H9 (cell line): Measurements from ENCODE around the gene TMEM79. TPM values are rescaled to one million over a fixed set of nuclear protein-coding genes. Genes with fewer than 3 reads are reported as not detected.

ENCODE experiments used
- DNase-seq: peaks from one replicate; pipeline ENCODE4 v3.0.0-alpha.2; 2017
- H2AFZ ChIP-seq: one replicate; pipeline ENCODE4 v1.6.1; 2013; ENCODE audit warnings: mild to moderate bottlenecking, low read length, control low read depth, moderate library complexity
- H2AK5ac ChIP-seq: 2 replicates; pipeline ENCODE4 v1.6.1; 2013; ENCODE audit warnings: low read length, control low read depth, mixed read lengths; ENCODE audit not compliant: insufficient read length
- H2BK120ac ChIP-seq: one replicate; pipeline ENCODE4 v1.6.1; 2013; ENCODE audit warnings: low read depth, mild to moderate bottlenecking, low read length, control low read depth, inconsistent platforms; ENCODE audit not compliant: poor library complexity, severe bottlenecking
- H2BK12ac ChIP-seq: 2 replicates; pipeline ENCODE4 v1.6.1; 2013; ENCODE audit warnings: low read length, control low read depth, mixed read lengths, low read depth; ENCODE audit not compliant: insufficient read length
- H2BK15ac ChIP-seq: 2 replicates; pipeline ENCODE4 v1.6.1; 2013; ENCODE audit warnings: low read depth, low read length, control low read depth
- H2BK20ac ChIP-seq: one replicate; pipeline ENCODE4 v1.6.1; 2013; ENCODE audit warnings: low read depth, mild to moderate bottlenecking, low read length, control low read depth, inconsistent platforms; ENCODE audit not compliant: poor library complexity, severe bottlenecking
- H2BK5ac ChIP-seq: 2 replicates; pipeline ENCODE4 v1.6.1; 2013; ENCODE audit warnings: low read length, control low read depth, mixed read lengths; ENCODE audit not compliant: insufficient read length
- H3K14ac ChIP-seq: 2 replicates; pipeline ENCODE4 v1.6.1; 2013; ENCODE audit warnings: low read length, control low read depth; ENCODE audit not compliant: insufficient read depth
- H3K18ac ChIP-seq: 2 replicates; pipeline ENCODE4 v1.6.1; 2013; ENCODE audit warnings: low read depth, mild to moderate bottlenecking, mixed read lengths, low read length, control low read depth; ENCODE audit not compliant: insufficient read length
- H3K23ac ChIP-seq: 2 replicates; pipeline ENCODE4 v1.6.1; 2013; ENCODE audit warnings: low read length, control low read depth, mixed read lengths, low read depth; ENCODE audit not compliant: insufficient read length
- H3K23me2 ChIP-seq: 2 replicates; pipeline ENCODE4 v1.6.1; 2013; ENCODE audit warnings: low read depth, mild to moderate bottlenecking, mixed read lengths, low read length, control low read depth; ENCODE audit not compliant: insufficient read length, poor library complexity, severe bottlenecking
- H3K27ac ChIP-seq: 2 replicates; pipeline ENCODE4 v1.5.1; 2013; ENCODE audit warnings: low read length, control low read depth, mixed read lengths, low read depth; ENCODE audit not compliant: insufficient read length
- H3K27me3 ChIP-seq: 2 replicates; pipeline ENCODE4 v1.6.1; 2013; ENCODE audit warnings: low read length, control low read depth, inconsistent platforms; ENCODE audit not compliant: insufficient read depth
- H3K4ac ChIP-seq: 2 replicates; pipeline ENCODE4 v1.6.1; 2013; ENCODE audit warnings: low read depth, mild to moderate bottlenecking, control low read depth, inconsistent platforms, low read length, moderate library complexity
- H3K4me1 ChIP-seq: 2 replicates; pipeline ENCODE4 v1.6.1; 2013; ENCODE audit warnings: low read length, control low read depth, inconsistent platforms; ENCODE audit not compliant: insufficient read depth
- H3K4me2 ChIP-seq: 2 replicates; pipeline ENCODE4 v1.6.1; 2013; ENCODE audit warnings: low read length, control low read depth, mixed read lengths; ENCODE audit not compliant: insufficient read length, insufficient read depth
- H3K56ac ChIP-seq: 2 replicates; pipeline ENCODE4 v1.6.1; 2013; ENCODE audit warnings: low read depth, mild to moderate bottlenecking, mixed read lengths, low read length, control low read depth; ENCODE audit not compliant: insufficient read length
- H3K79me1 ChIP-seq: 2 replicates; pipeline ENCODE4 v1.6.1; 2013; ENCODE audit warnings: low read depth, mild to moderate bottlenecking, moderate library complexity, low read length, control low read depth, inconsistent platforms; ENCODE audit not compliant: insufficient read depth, poor library complexity, severe bottlenecking
- H3K79me2 ChIP-seq: 2 replicates; pipeline ENCODE4 v1.6.1; 2013; ENCODE audit warnings: low read length, control low read depth, inconsistent platforms; ENCODE audit not compliant: insufficient read depth
- H3K9ac ChIP-seq: 2 replicates; pipeline ENCODE4 v1.6.1; 2013; ENCODE audit warnings: low read length, control low read depth, mixed read lengths; ENCODE audit not compliant: insufficient read length; ENCODE audit errors: extremely low read depth
- H3K9me3 ChIP-seq: one replicate; pipeline ENCODE4 v1.6.1; 2013; ENCODE audit warnings: low read depth, low read length, inconsistent platforms; ENCODE audit not compliant: control insufficient read depth
- H3T11ph ChIP-seq: one replicate; pipeline ENCODE4 v1.6.1; 2013; ENCODE audit warnings: mild to moderate bottlenecking, low read length, control low read depth, inconsistent platforms
- H4K20me1 ChIP-seq: one replicate; pipeline ENCODE4 v1.6.1; 2013; ENCODE audit not compliant: control insufficient read depth, insufficient read length, insufficient read depth
- H4K5ac ChIP-seq: 2 replicates; pipeline ENCODE4 v1.6.1; 2013; ENCODE audit warnings: low read depth, mild to moderate bottlenecking, mixed read lengths, low read length, control low read depth; ENCODE audit not compliant: insufficient read length
- H4K8ac ChIP-seq: replicated peaks from 2 replicates; pipeline ENCODE4 v1.6.1; 2013; ENCODE audit warnings: low read length, control low read depth, mixed read lengths, low read depth; ENCODE audit not compliant: insufficient read length
- H4K91ac ChIP-seq: 2 replicates; pipeline ENCODE4 v1.6.1; 2013; ENCODE audit warnings: low read depth, mild to moderate bottlenecking, moderate library complexity, mixed read lengths, low read length, control low read depth; ENCODE audit not compliant: insufficient read length
- H3K27ac Mint-ChIP-seq, 3 experiments: 2 replicates in 2 of 3; 3 replicates in 1 of 3; pipeline ENCODE4 v1.8.0; 2020 to 2021; ENCODE audit warnings: mixed read lengths in 3 of 3, mild to moderate bottlenecking in 1 of 3, moderate library complexity in 1 of 3
- H3K27me3 Mint-ChIP-seq: 2 replicates; pipeline ENCODE4 v1.8.0; 2021; ENCODE audit warnings: low read depth, mild to moderate bottlenecking, moderate library complexity, mixed read lengths
- H3K36me3 Mint-ChIP-seq, 3 experiments: 2 replicates in 2 of 3; 3 replicates in 1 of 3; pipeline ENCODE4 v1.8.0; 2020 to 2021; ENCODE audit warnings: low read depth in 3 of 3, mixed read lengths in 3 of 3; ENCODE audit not compliant: insufficient read depth in 1 of 3
- H3K4me1 Mint-ChIP-seq, 2 experiments: 2 replicates each; pipeline ENCODE4 v1.8.0; 2020; ENCODE audit warnings: mixed read lengths in 2 of 2
- H3K4me3 Mint-ChIP-seq, 2 experiments: 2 replicates in 1 of 2; 3 replicates in 1 of 2; pipeline ENCODE4 v1.8.0; 2020 to 2021; ENCODE audit warnings: mild to moderate bottlenecking in 2 of 2, mixed read lengths in 2 of 2, moderate library complexity in 1 of 2
- H3K9me3 Mint-ChIP-seq, 2 experiments: 2 replicates in 1 of 2; 3 replicates in 1 of 2; pipeline ENCODE4 v1.8.0; 2020; ENCODE audit warnings: mild to moderate bottlenecking in 2 of 2, mixed read lengths in 2 of 2, moderate library complexity in 1 of 2
- CTCF ChIP-seq: fragments of 200-600 bp; sonication (generic); conservative IDR thresholded peaks from 3 replicates; pipeline ENCODE4 v1.8.0; 2021; ENCODE audit warnings: antibody characterized with exemption, mild to moderate bottlenecking
- WGBS: extraction: QIAGEN DNeasy Blood & Tissue Kit; methylation state at CpG from one replicate; pipeline ENCODE4 v1.1.7; 2013; ENCODE audit warnings: missing lambda C conversion rate, low lambda C conversion rate, mixed read lengths; ENCODE audit not compliant: insufficient read length; ENCODE audit errors: extremely low coverage; 5-methylcytosine and 5-hydroxymethylcytosine counted together
- total RNA-seq: library from RNA; stranded (reverse); gene quantifications from 2 replicates; pipeline ENCODE4 v1.2.1, GENCODE V29; 2021

The TMEM79 gene
- total RNA-seq, 1 experiment from 2014 or later: 2.6 TPM

GRCh38 chr1:156248323-156248683 lies 35.8 kb upstream of the TMEM79 start:
- H3K27ac Mint-ChIP-seq: peak overlapping the region in 2 of 3 experiments; percentile 61 to 89; a peak in 2 of 7 replicates
- WGBS: no CpG with 5 or more reads among the region's 4 CpGs
- H3K27ac ChIP-seq: no peak overlapping the region

More at GRCh38 chr1:156248323-156248683, 35.8 kb upstream of the TMEM79 start:
- TF ChIP-seq CTCF: no peak
- Histone ChIP-seq H3K23me2 (peaks cover 3% of the 10 kb centered on the region), H4K91ac (no peak overlapping the region), H4K20me1 (no peaks in the 10 kb centered on the region), H2AFZ (no peak overlapping the region), H2BK20ac (no peak overlapping the region), H3K4ac (no peak overlapping the region), H3K4me2 (no peak overlapping the region), H3K9ac (no peak overlapping the region), H3T11ph (no peak overlapping the region), H3K79me2 (no peaks in the 10 kb centered on the region), H2AK5ac (no peak overlapping the region), H2BK12ac (no peak overlapping the region), H3K9me3 (no peaks in the 10 kb centered on the region), H3K23ac (no peak overlapping the region), H3K18ac (no peak overlapping the region), H2BK15ac (no peak overlapping the region), H3K79me1 (no peaks in the 10 kb centered on the region), H3K27me3 (no peaks in the 10 kb centered on the region), H4K5ac (no peak overlapping the region), H3K56ac (no peak overlapping the region), H3K14ac (0 out of 2 replicates have a peak overlapping the region, but pooled peaks have one; percentile 26), H2BK120ac (no peak overlapping the region), H4K8ac (no peak overlapping the region), H3K4me1 (peaks cover 2% of the 10 kb centered on the region; the same call in 1 of the 2 replicates), H2BK5ac (no peak overlapping the region)
- DNase-seq: no peak
- H3K4me1 Mint-ChIP-seq: peaks cover 15 to 22% of the 10 kb centered on the region in 2 experiments
- no peak overlapping the region for H3K4me3 Mint-ChIP-seq
- peaks cover 4% of the 10 kb centered on the region; the same call in 1 of the 2 replicates for H3K27me3 Mint-ChIP-seq
- peaks cover 21 to 52% (median 41%) of the 10 kb centered on the region in 3 experiments; a peak in 6 of 7 replicates for H3K36me3 Mint-ChIP-seq
- no peaks in the 10 kb centered on the region for H3K9me3 Mint-ChIP-seq
